CD4-positive, alpha-beta T cell (primary cell): ENCODE data around the gene SRRM5. TPM values are rescaled to one million over a fixed set of nuclear protein-coding genes. Genes with fewer than 3 reads are reported as not detected.

Source experiments
- ATAC-seq: fragments of 200-7000 bp; cut with Tn5 transposase; one replicate; pipeline ENCODE4 v1.10.0; 2022; ENCODE audit warnings: mild to moderate bottlenecking; ENCODE audit not compliant: poor library complexity
- CTCF ChIA-PET: fragments of 350-600 bp; sonication (Branson Sonifier 250); formaldehyde crosslinking; loops from one replicate; lab custom pipeline; 2021; ENCODE audit warnings: antibody characterized with exemption, inconsistent platforms; lab: Charles Lee
- POLR2A ChIA-PET: fragments of 350-600 bp; sonication (Branson Sonifier 250); formaldehyde crosslinking; loops from one replicate; lab custom pipeline; 2021; ENCODE audit warnings: antibody characterized with exemption, inconsistent platforms; lab: Charles Lee
- DNase-seq, 14 experiments: peaks; one replicate each; pipeline ENCODE4 v3.0.0-alpha.2; 2013 to 2020; ENCODE audit warnings: mixed read lengths in 2 of 14
- H3K27ac ChIP-seq, 2 donors: one replicate each; pipeline versions ENCODE4 v1.5.1 to v1.7.0; 2013; ENCODE audit warnings: low read length in 2 of 2, low read depth in 1 of 2, mild to moderate bottlenecking in 1 of 2
- H3K27me3 ChIP-seq, 2 experiments: 1 replicate in 1 of 2; 2 replicates in 1 of 2; pipeline versions ENCODE4 v1.6.1 to v1.7.0; 2013; ENCODE audit warnings: low read length in 2 of 2, control low read depth in 1 of 2, mild to moderate bottlenecking in 1 of 2, moderate library complexity in 1 of 2; ENCODE audit not compliant: insufficient read depth in 2 of 2, control insufficient read depth in 1 of 2
- H3K36me3 ChIP-seq: one replicate; pipeline ENCODE4 v1.6.1; 2013; ENCODE audit warnings: low read length, control low read depth; ENCODE audit not compliant: insufficient read depth
- H3K4me1 ChIP-seq: one replicate; pipeline ENCODE4 v1.6.1; 2013; ENCODE audit warnings: low read length, control low read depth; ENCODE audit not compliant: insufficient read depth
- H3K4me3 ChIP-seq: one replicate; pipeline ENCODE4 v1.5.1; 2013; ENCODE audit warnings: mild to moderate bottlenecking, low read length, moderate library complexity
- H3K9me3 ChIP-seq, 2 experiments: 1 replicate in 1 of 2; 2 replicates in 1 of 2; pipeline versions ENCODE4 v1.6.1 to v1.7.0; 2013; ENCODE audit warnings: low read length in 2 of 2, mild to moderate bottlenecking in 2 of 2, control low read depth in 1 of 2, moderate library complexity in 1 of 2; ENCODE audit not compliant: control insufficient read depth in 1 of 2, insufficient read depth in 1 of 2
- H3K27ac Mint-ChIP-seq: one replicate; pipeline ENCODE4 v1.8.0; 2020; ENCODE audit warnings: mixed read lengths
- H3K27me3 Mint-ChIP-seq: one replicate; pipeline ENCODE4 v1.8.0; 2021; ENCODE audit warnings: mixed read lengths
- H3K36me3 Mint-ChIP-seq: one replicate; pipeline ENCODE4 v1.8.0; 2021; ENCODE audit warnings: low read depth, mixed read lengths
- H3K4me1 Mint-ChIP-seq: one replicate; pipeline ENCODE4 v1.8.0; 2021; ENCODE audit warnings: low read depth, mixed read lengths
- H3K4me3 Mint-ChIP-seq: one replicate; pipeline ENCODE4 v1.8.0; 2020; ENCODE audit warnings: mild to moderate bottlenecking, mixed read lengths
- H3K9me3 Mint-ChIP-seq: one replicate; pipeline ENCODE4 v1.8.0; 2020; ENCODE audit warnings: mixed read lengths
- CTCF ChIP-seq: fragments of 200-600 bp; IDR thresholded peaks from one replicate; pipeline ENCODE4 v1.8.0; 2022; ENCODE audit warnings: antibody characterized with exemption, mild to moderate bottlenecking
- intact Hi-C, 2 experiments: fragments of 100-400 bp; cut with DNase I in 1 of 2; cut with micrococcal nuclease in 1 of 2; formaldehyde crosslinking; loops; one replicate each; pipeline versions ENCODE4 v1.15.1 to v1.9.0; 2023 to 2025; cut with DNase I, micrococcal nuclease
- total RNA-seq, 174 experiments: library from RNA in 2 of 174; stranded (reverse) in 2 of 174; gene quantifications; one replicate each; pipeline ENCODE4 v1.2.3 and lab custom pipeline; 2021 to 2026

Gene SRRM5
- total RNA-seq, 2 experiments from 2014 or later, result 0.25 to 0.56 TPM

GRCh38 chr19:43570174-43570791, 41.6 kb upstream of the SRRM5 start:
- ATAC-seq (no peak), DNase-seq (no peak)
- no peaks in the 10 kb centered on the region for H3K9me3 ChIP-seq
- ChIA-PET POLR2A (no interaction called here), CTCF (no interaction called here)
- no peaks in the 10 kb centered on the region for H3K27me3 ChIP-seq
- no peaks in the 10 kb centered on the region for H3K36me3 ChIP-seq
- H3K27ac ChIP-seq, result peak overlapping the region in 1 of 2 donors; percentile 29
- Mint-ChIP-seq H3K4me1 (peaks cover 43% of the 10 kb centered on the region), H3K27me3 (no peaks in the 10 kb centered on the region), H3K36me3 (peaks cover 22% of the 10 kb centered on the region), H3K9me3 (no peaks in the 10 kb centered on the region), H3K4me3 (no peak overlapping the region), H3K27ac (peak overlapping the region; percentile 52)
- peaks cover 19% of the 10 kb centered on the region for H3K4me1 ChIP-seq
- no peak for TF ChIP-seq CTCF
- intact Hi-C loops, result no loop called here
- H3K4me3 ChIP-seq, result no peak overlapping the region

GRCh38 chr19:43572171-43572588, 39.7 kb upstream of the SRRM5 start:
- H3K4me3 Mint-ChIP-seq, result no peak overlapping the region
- TF ChIP-seq CTCF, result no peak
- no peaks in the 10 kb centered on the region for H3K27me3 Mint-ChIP-seq
- CTCF ChIA-PET, result interaction anchor here (0.9 to 1.2 kb wide), 2 partner anchors 17 to 22 kb away, joined by 3 read pairs; no protein-coding TSS in a partner anchor
- POLR2A ChIA-PET, result interaction anchor here (0.6 kb wide), 1 partner anchor 43 kb away, joined by 3 read pairs; no protein-coding TSS in a partner anchor
- ATAC-seq (no peak), DNase-seq (no peak)
- Histone ChIP-seq H3K27ac (no peak overlapping the region), H3K9me3 (no peaks in the 10 kb centered on the region), H3K36me3 (no peaks in the 10 kb centered on the region), H3K27me3 (no peaks in the 10 kb centered on the region), H3K4me3 (no peak overlapping the region), H3K4me1 (peaks cover 28% of the 10 kb centered on the region)
- H3K36me3 Mint-ChIP-seq, result peaks cover 27% of the 10 kb centered on the region
- peaks cover 51% of the 10 kb centered on the region for H3K4me1 Mint-ChIP-seq
- H3K9me3 Mint-ChIP-seq, result no peaks in the 10 kb centered on the region
- H3K27ac Mint-ChIP-seq, result peak overlapping the region; percentile 48
- intact Hi-C loops, result no loop called here

GRCh38 chr19:43574424-43575155, 37.3 kb upstream of the SRRM5 start:
- TF ChIP-seq CTCF, result no peak
- Mint-ChIP-seq H3K9me3 (no peaks in the 10 kb centered on the region), H3K4me3 (peak overlapping the region; percentile 98), H3K4me1 (peaks cover 58% of the 10 kb centered on the region), H3K27me3 (no peaks in the 10 kb centered on the region), H3K36me3 (peaks cover 27% of the 10 kb centered on the region), H3K27ac (peak overlapping the region; percentile 96)
- no peak for ATAC-seq
- ChIA-PET POLR2A (interaction anchor here (0.7 to 4.0 kb wide), 10 partner anchors 9 to 94 kb away, joined by 3 to 27 read pairs (median 4); partner anchors contain the start of genes IRGQ, ZNF575 and ZNF576), CTCF (interaction anchor here (1.0 to 3.1 kb wide), 4 partner anchors 19 to 25 kb away, joined by 4 to 22 read pairs (median 8); partner anchors contain the start of genes IRGQ and ZNF576)
- intact Hi-C loops, result loop anchor here (1.0 kb wide), 4 partner anchors 19 to 45 kb away; partner anchors contain the start of genes IRGQ (in 2 of the 2), ZNF576 (in 2 of the 2), ZNF428 (in 1 of the 2) and ZNF575 (in 1 of the 2)
- peak in 1 of 14 experiments; percentile 36 for DNase-seq
- peak overlapping the region; percentile 90 for H3K4me3 ChIP-seq
- H3K36me3 ChIP-seq, result no peaks in the 10 kb centered on the region
- H3K4me1 ChIP-seq, result peaks cover 28% of the 10 kb centered on the region
- no peaks in the 10 kb centered on the region for H3K9me3 ChIP-seq
- H3K27ac ChIP-seq, result peak overlapping the region; percentile 81 to 94
- H3K27me3 ChIP-seq, result no peaks in the 10 kb centered on the region
